ENCODE measurements around the gene JHY.

JHY gene

DNA sequence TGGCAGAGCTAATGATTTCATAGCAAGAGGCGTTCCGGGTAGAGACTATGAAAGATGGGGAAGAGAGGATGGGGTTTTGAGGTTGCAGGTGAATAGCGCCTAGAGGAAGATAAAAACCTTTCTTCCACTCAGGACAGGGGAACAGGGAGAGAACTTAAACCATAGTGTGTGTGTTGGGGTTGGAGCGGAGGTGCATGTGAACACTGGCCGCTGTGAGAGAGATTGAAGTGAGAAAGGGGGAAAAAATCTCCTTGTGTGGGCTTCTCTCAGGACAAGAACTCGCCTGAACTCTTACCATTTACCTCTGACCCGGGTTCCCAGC is 95.7 kb downstream of the JHY start:
- Histone ChIP-seq H3K36me3 (ENCODE audit: control insufficient read depth, insufficient read depth, low read length) (no peaks in the 10 kb centered on the region), H3K4me1 (ENCODE audit: control insufficient read depth, insufficient read depth, low read length) (peaks cover 19% of the 10 kb centered on the region), H3K27me3 (ENCODE audit: control insufficient read depth, insufficient read depth, low read length, poor library complexity, severe bottlenecking) (peaks cover 100% of the 10 kb centered on the region), H3K27ac (ENCODE audit: insufficient read depth, low read depth, low read length, poor library complexity, severe bottlenecking) (no peak overlapping the region), H3K9me3 (ENCODE audit: control insufficient read depth, low read length) (no peaks in the 10 kb centered on the region), H3K4me3 (ENCODE audit: insufficient read depth, low read depth, low read length) (no peak overlapping the region)
- WGBS, 2 experiments, result 11 to 15% methylated on average over 7 of the region's 7 CpGs

- H3K4me1 ChIP-seq (ENCODE audit: control insufficient read depth, insufficient read depth, low read length), result peaks cover 28% of the 10 kb centered on the region
- H3K4me3 ChIP-seq (ENCODE audit: insufficient read depth, low read depth, low read length), result no peak overlapping the region
- no peak overlapping the region for H3K27ac ChIP-seq (ENCODE audit: insufficient read depth, low read depth, low read length, poor library complexity, severe bottlenecking)
- WGBS, 2 experiments, result 2 to 3% methylated on average over 41 to 44 of the region's 44 CpGs
- H3K27me3 ChIP-seq (ENCODE audit: control insufficient read depth, insufficient read depth, low read length, poor library complexity, severe bottlenecking), result peaks cover 100% of the 10 kb centered on the region
- no peaks in the 10 kb centered on the region for H3K9me3 ChIP-seq (ENCODE audit: control insufficient read depth, low read length)
- no peaks in the 10 kb centered on the region for H3K36me3 ChIP-seq (ENCODE audit: control insufficient read depth, insufficient read depth, low read length)
These were observed 96.7 kb downstream of the JHY start for GRCh38 chr11:122979103-122979814.

DNA sequence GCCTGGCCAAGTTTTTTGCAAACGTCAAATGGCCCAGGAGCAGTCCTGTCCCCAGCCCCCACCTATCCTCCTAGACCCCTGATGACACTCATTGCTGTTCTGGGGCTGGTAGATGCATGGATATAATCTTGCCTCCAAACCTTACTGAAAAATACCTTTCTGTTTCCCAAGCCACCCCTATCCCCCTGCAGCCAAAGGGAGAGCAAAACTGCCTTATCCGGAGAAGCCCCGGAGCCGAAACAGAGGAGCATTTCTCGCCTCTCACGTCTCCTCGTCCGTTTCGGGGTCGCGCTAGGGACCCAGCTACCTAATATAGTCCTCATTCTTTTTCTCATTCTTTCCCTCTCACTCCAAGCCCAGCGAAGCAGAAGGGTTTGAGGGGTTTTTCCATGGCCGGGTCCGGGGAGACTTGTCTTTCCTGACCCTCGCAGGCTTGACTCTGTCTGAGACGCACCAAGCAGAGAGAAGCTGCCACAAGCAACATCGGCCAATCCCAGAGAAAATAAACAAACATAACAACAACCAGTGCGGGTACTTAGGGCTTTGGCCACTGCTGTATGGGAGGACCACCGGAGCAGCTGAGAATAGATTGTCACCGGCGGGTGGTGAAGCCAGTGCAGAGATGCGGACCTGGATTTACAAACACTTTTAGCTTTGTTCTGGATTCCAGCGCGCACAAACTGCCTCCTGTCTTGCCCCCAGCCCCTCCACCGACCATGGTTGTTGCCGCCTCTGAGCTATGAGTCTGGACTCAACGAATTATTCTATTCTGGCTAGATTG is 97.4 kb downstream of the JHY start:
- no peaks in the 10 kb centered on the region for H3K36me3 ChIP-seq (ENCODE audit: control insufficient read depth, insufficient read depth, low read length)
- H3K9me3 ChIP-seq (ENCODE audit: control insufficient read depth, low read length), result no peaks in the 10 kb centered on the region
- 5% methylated on average over 27 of the region's 27 CpGs for WGBS, 2 experiments
- no peak overlapping the region for H3K27ac ChIP-seq (ENCODE audit: insufficient read depth, low read depth, low read length, poor library complexity, severe bottlenecking)
- H3K4me3 ChIP-seq (ENCODE audit: insufficient read depth, low read depth, low read length), result no peak overlapping the region
- H3K27me3 ChIP-seq (ENCODE audit: control insufficient read depth, insufficient read depth, low read length, poor library complexity, severe bottlenecking), result peaks cover 100% of the 10 kb centered on the region
- H3K4me1 ChIP-seq (ENCODE audit: control insufficient read depth, insufficient read depth, low read length), result peaks cover 28% of the 10 kb centered on the region

GRCh38 chr11:122981388-122982264 is 99.1 kb downstream of the JHY start, which contains the start of gene BSX:
TSS of gene BSX (minus strand) at chr11:122981834. CDS start at chr11:122981671, 163 bp downstream.
- WGBS, 2 experiments, result 8 to 9% methylated on average over 35 of the region's 35 CpGs
- no peak within 1 kb of the TSS for H3K27ac ChIP-seq (ENCODE audit: insufficient read depth, low read depth, low read length, poor library complexity, severe bottlenecking)
- H3K4me1 ChIP-seq (ENCODE audit: control insufficient read depth, insufficient read depth, low read length), result peaks cover 28% of the 10 kb centered on the region
- H3K27me3 ChIP-seq (ENCODE audit: control insufficient read depth, insufficient read depth, low read length, poor library complexity, severe bottlenecking), result peaks cover 100% of the 10 kb centered on the region
- no peaks in the 10 kb centered on the region for H3K9me3 ChIP-seq (ENCODE audit: control insufficient read depth, low read length)
- no peaks in the 10 kb centered on the region for H3K36me3 ChIP-seq (ENCODE audit: control insufficient read depth, insufficient read depth, low read length)
- no peak within 1 kb of the TSS for H3K4me3 ChIP-seq (ENCODE audit: insufficient read depth, low read depth, low read length)

GRCh38 chr11:122983438-122984185 is 101.1 kb downstream of the JHY start:
- 9 to 12% methylated on average over 26 of the region's 26 CpGs for WGBS, 2 experiments
- H3K4me1 ChIP-seq (ENCODE audit: control insufficient read depth, insufficient read depth, low read length), result peaks cover 28% of the 10 kb centered on the region

DNA sequence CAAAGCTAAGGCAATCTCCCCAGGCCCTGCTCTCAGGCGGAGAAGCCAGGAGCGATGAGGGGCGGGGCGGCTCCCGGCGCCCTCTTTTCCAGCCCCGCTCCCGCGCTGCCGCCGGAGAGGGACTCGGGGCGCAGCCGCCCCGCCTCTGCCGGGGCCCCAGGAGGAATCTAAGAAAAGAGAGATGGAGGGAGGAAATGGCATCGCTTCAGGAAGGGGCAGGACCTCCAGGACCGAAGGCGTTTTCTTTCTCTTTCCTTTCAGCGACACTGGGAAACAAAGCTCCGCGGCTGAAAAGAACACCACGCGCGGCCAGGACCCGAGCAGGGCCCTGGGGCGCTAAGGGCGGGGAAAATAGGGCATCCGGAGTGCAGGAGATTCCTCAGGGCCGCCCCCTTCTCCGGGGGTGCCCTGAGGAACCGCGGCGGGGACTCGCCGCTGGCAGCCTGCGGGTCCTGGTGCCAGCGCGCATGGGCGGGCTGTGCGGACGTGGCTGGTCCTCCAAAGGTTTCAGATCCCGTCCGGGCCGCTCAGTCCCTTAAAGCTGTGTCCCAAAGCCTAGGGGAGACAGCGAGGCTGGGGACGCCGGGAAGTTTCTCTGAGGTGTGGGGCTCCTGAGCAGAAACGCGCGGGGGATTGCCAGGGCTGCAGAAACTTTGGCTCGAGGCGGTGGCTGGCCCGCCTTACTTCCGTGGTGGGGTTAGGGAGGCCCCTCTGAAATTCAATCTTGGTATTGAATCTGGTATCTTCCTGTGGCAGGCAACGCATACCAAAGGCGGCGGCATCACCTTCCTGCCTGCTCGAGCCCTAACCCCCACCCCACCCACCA is 101.8 kb downstream of the JHY start:
- Histone ChIP-seq H3K4me1 (ENCODE audit: control insufficient read depth, insufficient read depth, low read length) (peaks cover 27% of the 10 kb centered on the region), H3K27ac (ENCODE audit: insufficient read depth, low read depth, low read length, poor library complexity, severe bottlenecking) (no peak overlapping the region), H3K9me3 (ENCODE audit: control insufficient read depth, low read length) (no peaks in the 10 kb centered on the region), H3K4me3 (ENCODE audit: insufficient read depth, low read depth, low read length) (peak overlapping the region; percentile 55), H3K36me3 (ENCODE audit: control insufficient read depth, insufficient read depth, low read length) (no peaks in the 10 kb centered on the region), H3K27me3 (ENCODE audit: control insufficient read depth, insufficient read depth, low read length, poor library complexity, severe bottlenecking) (peaks cover 84% of the 10 kb centered on the region)
- 0% methylated on average over 59 of the region's 59 CpGs for WGBS, 2 experiments

More at GRCh38 chr11:122983438-122984185, 101.1 kb downstream of the JHY start:
- Histone ChIP-seq H3K36me3 (ENCODE audit: control insufficient read depth, insufficient read depth, low read length) (no peaks in the 10 kb centered on the region), H3K27ac (ENCODE audit: insufficient read depth, low read depth, low read length, poor library complexity, severe bottlenecking) (no peak overlapping the region), H3K27me3 (ENCODE audit: control insufficient read depth, insufficient read depth, low read length, poor library complexity, severe bottlenecking) (peaks cover 92% of the 10 kb centered on the region), H3K4me3 (ENCODE audit: insufficient read depth, low read depth, low read length) (peak overlapping the region; percentile 55), H3K9me3 (ENCODE audit: control insufficient read depth, low read length) (no peaks in the 10 kb centered on the region)

DNA sequence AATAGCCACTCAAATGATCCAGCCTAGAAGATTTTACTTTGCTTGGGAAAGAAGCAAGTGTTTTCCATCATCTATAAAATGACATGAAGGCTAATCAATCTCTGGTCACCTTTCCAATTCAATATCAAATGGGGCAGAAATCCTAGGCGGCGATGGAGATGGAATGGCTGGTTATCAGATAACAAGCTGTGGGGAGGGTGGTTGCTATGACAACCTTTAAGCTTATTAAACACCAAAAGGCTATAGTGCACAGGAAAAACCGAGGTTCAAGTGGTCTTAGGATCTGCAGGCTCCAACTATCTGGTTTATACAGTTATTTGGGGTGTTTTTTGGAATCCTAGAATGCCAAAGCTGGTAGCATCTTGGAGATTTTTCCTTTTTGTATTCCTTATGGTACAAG is 113.0 kb downstream of the JHY start:
- H3K27ac ChIP-seq (ENCODE audit: insufficient read depth, low read depth, low read length, poor library complexity, severe bottlenecking), result no peak overlapping the region
- H3K4me1 ChIP-seq (ENCODE audit: control insufficient read depth, insufficient read depth, low read length), result no peaks in the 10 kb centered on the region
- H3K36me3 ChIP-seq (ENCODE audit: control insufficient read depth, insufficient read depth, low read length), result no peaks in the 10 kb centered on the region
- no peaks in the 10 kb centered on the region for H3K27me3 ChIP-seq (ENCODE audit: control insufficient read depth, insufficient read depth, low read length, poor library complexity, severe bottlenecking)
- H3K9me3 ChIP-seq (ENCODE audit: control insufficient read depth, low read length), result no peaks in the 10 kb centered on the region
- 61 to 78% methylated on average over 3 of the region's 3 CpGs for WGBS, 2 experiments
- H3K4me3 ChIP-seq (ENCODE audit: insufficient read depth, low read depth, low read length), result no peak overlapping the region

DNA sequence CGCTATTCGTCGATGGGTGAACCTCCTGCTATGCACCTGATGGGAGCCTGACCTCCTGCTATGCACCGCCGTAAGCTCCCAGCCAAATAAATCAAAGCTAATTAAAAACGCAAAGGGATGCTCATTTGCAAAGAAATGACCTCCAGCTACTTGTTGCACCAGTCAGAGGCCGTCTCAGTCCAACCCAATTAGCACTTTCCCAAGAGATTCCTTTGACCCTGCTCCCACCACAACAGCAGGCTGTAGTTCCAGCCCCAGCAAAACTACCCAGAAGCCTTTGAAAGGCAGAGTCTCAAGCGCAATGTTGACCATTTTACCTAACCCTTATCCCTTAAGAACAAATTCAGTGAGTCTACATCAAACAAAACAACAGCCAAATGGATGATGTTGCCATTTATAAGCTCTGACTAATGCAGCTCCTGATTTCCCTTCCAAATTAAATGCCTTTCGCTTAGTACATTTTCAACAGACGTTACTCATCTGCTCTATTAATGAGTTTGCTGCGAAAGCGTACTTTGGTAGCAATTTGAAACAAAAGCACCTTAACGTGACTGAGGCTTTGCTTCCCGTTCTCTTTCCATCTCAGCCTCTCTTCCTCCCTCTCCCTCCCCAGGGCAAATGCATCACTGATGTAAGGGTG is 116.3 kb downstream of the JHY start:
- Histone ChIP-seq H3K9me3 (ENCODE audit: control insufficient read depth, low read length) (no peaks in the 10 kb centered on the region), H3K4me1 (ENCODE audit: control insufficient read depth, insufficient read depth, low read length) (no peaks in the 10 kb centered on the region), H3K27me3 (ENCODE audit: control insufficient read depth, insufficient read depth, low read length, poor library complexity, severe bottlenecking) (no peaks in the 10 kb centered on the region), H3K4me3 (ENCODE audit: insufficient read depth, low read depth, low read length) (no peak overlapping the region), H3K36me3 (ENCODE audit: control insufficient read depth, insufficient read depth, low read length) (no peaks in the 10 kb centered on the region), H3K27ac (ENCODE audit: insufficient read depth, low read depth, low read length, poor library complexity, severe bottlenecking) (no peak overlapping the region)
- 54 to 56% methylated on average over 14 of the region's 14 CpGs for WGBS, 2 experiments

DNA sequence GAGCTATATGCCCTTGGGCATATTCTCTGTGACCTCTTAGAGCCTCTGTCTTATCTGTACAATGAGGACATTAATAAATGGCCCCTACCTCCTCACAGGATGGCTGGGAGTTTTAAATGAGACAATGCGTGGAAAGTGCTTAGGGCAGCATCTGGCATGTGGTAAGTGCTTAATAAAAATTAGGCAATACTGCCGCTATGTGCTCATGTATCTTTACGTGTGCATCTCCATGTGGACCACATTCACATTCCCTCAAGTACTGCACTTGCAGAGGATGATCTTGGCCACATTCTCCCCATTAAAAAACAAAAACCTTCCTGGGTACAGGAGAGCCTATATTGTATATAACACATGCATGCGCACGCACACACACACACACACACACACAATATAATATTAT is 118.2 kb downstream of the JHY start:
- WGBS, 2 experiments, result 89 to 93% methylated on average over 5 of the region's 5 CpGs
- H3K4me1 ChIP-seq (ENCODE audit: control insufficient read depth, insufficient read depth, low read length), result no peaks in the 10 kb centered on the region

More for the DNA sequence above, 118.2 kb downstream of the JHY start:
- Histone ChIP-seq H3K4me3 (ENCODE audit: insufficient read depth, low read depth, low read length) (no peak overlapping the region), H3K9me3 (ENCODE audit: control insufficient read depth, low read length) (no peaks in the 10 kb centered on the region), H3K27ac (ENCODE audit: insufficient read depth, low read depth, low read length, poor library complexity, severe bottlenecking) (no peak overlapping the region), H3K27me3 (ENCODE audit: control insufficient read depth, insufficient read depth, low read length, poor library complexity, severe bottlenecking) (no peaks in the 10 kb centered on the region), H3K36me3 (ENCODE audit: control insufficient read depth, insufficient read depth, low read length) (no peaks in the 10 kb centered on the region)

Data from ectodermal cell (in vitro differentiated cells).